Measurements from ENCODE around the gene CPNE9. TPM values are rescaled to one million over a fixed set of nuclear protein-coding genes. Genes with fewer than 3 reads are reported as not detected.

CPNE9 gene
- polyA plus RNA-seq, 12 donors = 0.29 TPM; not detected in 11

GRCh38 chr3:9686703-9687102 lies 16.9 kb upstream of the CPNE9 start:
- DNase-seq = no peak

DNA sequence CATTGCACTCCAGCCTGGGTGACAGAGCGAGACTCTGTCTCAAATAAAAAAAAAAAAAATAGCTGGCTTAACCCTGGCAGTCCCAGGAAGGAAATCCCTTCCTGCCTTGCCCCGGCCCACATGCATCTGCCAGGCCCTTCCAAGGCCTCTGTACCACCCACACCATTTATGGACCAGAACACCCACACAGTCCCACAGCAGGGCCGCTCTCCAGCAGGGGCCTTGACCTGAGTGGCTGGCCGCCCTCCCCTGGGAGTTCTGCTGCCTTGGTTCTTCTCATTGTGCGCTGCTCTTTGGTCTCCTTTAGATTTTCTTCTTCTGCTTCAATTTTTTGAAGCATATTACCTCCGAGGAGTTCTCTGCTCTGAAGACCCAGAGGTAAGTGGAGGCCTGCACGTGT lies 16.1 kb upstream of the CPNE9 start:
- no peak for DNase-seq

GRCh38 chr3:9688961-9689360 lies 14.7 kb upstream of the CPNE9 start:
- no peak for DNase-seq

DNA sequence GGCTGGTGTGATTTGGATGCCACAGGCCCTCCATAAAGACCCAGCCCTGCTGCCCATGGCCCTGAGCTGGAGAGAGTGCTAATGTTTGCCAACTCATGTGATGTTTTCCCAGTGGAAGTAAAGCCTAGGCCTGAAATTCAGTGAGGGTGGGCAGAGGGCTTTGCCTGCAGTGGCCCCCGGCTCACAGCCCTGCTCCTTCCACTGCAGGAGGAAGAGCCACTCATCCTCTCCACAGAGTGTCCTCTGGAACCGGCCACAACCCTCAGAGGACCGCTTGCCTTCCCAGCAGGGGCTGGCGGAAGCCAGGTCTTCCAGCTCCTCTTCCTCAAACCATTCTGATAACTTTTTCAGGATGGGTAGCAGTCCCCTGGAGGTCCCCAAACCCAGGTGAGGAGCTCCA lies 13.9 kb upstream of the CPNE9 start:
- DNase-seq = no peak

DNA sequence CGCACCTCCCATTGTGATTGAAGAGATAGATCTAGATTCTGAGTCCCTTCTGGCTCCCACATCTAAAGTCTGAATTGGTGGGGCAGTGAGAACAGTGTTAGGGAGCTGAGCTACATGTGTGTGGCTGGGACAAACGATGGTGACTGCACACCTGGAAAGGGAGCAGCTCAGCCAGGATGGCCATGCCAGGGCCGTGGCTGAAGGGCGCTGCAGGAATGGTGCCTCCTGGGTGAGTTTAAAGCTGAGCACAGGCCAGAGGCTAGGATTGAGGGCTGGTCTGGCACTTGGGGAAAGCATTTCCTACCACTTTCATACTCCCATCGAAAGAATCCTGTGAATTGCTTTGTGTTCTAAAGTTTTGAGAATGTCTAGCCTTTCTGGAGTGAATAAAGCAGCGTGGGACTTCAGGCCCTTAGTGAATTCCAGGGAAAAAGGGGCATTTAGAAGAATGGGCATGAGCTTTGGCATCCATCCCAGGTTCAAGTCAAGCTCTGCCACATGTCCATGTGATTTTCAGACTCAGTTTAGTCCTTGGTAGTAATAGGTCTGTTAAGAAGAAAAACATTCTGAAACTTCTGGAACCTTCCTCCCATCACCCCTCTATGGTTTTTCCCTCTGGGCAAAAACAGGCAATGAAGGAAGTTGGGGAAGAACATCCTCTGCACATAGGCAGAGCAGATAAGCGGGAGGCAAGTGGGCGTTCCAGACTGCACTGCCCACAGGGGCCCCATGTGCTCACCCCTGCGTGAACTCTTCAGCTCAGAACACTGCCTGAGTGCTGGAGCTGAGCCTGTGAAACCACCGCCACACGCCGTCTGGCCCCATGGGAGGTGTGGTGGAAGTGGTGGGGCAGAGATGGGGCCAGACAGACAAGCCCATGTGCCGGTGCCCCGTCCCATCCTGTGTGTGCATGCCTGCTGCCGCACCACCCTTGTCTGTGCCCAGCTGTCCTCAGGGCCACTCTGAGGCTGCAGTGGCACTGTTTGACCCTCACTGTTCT lies 12.9 kb upstream of the CPNE9 start:
- DNase-seq = no peak

DNA sequence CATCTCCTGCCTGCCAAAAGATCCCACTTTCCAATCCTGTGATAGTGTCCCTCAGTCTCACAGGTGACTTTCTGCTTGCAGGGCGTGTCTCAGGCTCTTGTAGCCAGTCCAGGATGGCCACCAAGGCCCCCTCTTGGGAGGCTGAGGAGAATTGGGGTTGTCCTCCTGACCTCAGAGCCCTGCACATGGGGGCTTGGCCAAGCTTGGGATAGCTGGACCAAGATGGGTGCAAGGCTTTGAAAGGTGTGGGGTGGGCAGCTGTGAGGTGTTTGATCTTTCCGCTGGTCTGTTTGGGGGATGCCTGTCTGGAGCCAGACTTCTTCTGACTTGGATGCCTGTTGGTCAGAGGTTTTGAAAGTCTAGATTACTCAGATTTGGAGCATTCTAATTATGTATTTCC lies 12.0 kb upstream of the CPNE9 start:
- DNase-seq = no peak

DNA sequence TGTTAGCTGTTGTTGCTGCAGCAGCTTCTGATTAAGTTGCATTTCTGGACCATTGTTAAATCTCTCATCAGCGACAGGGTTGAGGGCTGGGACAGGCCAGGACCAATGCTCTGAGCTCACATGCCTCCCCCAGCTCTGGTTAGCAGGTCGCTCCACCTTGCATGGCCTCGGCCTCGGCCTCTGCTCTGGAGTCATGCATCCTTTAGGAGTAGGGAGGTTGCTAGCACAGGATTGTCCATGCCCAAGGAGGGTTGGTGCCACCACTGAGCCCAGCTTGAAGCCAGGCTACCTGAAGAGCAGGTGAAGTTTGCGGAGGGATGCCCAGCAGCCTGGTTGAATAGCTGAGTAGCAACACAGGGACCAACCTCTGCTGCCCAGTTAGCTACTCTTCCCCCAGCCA lies 11.2 kb upstream of the CPNE9 start:
- no peak for DNase-seq

- DNase-seq = no peak
Measured at GRCh38 chr3:9695345-9695744, 8.3 kb upstream of the CPNE9 start.

- DNase-seq = no peak
Measured at GRCh38 chr3:9695746-9696145, 7.9 kb upstream of the CPNE9 start.

GRCh38 chr3:9696480-9697220 lies 7.0 kb upstream of the CPNE9 start:
- no peak for DNase-seq

- DNase-seq = no peak
Measured at GRCh38 chr3:9697892-9698291, 5.7 kb upstream of the CPNE9 start.

DNA sequence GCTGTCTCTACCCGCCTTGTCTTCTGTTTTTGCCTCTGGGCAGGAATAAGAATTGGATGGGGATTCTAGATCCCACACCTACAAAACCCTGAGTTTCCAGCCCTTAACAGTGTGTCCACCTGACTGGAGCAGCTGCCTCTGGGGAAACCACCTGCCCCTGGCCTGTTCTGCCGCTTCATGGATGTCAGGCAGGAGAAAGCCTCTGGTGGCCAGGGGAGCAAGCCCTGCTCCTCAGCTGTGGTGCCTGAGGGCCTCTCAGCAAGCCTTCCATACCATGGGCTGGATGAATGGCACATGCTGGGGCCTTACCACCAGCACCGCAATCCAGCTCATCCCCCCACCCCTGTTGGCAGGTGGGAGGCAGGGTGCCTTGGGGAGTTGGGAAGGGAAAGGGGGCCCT lies 5.3 kb upstream of the CPNE9 start:
- DNase-seq = no peak

DNA sequence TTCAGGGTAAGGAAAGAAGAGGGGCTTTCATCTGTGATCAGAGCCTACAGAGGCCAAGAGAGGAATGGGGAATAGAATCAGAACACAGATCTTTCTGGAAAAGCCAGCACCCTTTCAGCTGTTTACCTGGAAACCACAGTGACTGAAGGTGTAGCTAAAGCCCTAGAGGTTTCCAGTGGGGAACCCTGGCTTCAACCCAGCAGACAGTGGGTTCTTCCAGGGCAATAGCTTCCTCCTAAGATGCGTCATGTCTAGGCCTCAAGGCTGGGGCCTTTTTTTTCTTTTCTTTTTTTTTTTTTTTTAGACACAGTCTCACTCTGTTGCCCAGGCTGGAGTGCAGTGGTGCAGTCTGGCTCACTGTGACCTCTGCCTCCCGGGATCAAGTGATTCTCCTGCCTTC lies 3.1 kb upstream of the CPNE9 start:
- no peak for DNase-seq

- no peak for DNase-seq
Measured at GRCh38 chr3:9701006-9701405, 2.6 kb upstream of the CPNE9 start.

- DNase-seq = no peak
Measured at GRCh38 chr3:9701711-9702110, 1.9 kb upstream of the CPNE9 start.

DNA sequence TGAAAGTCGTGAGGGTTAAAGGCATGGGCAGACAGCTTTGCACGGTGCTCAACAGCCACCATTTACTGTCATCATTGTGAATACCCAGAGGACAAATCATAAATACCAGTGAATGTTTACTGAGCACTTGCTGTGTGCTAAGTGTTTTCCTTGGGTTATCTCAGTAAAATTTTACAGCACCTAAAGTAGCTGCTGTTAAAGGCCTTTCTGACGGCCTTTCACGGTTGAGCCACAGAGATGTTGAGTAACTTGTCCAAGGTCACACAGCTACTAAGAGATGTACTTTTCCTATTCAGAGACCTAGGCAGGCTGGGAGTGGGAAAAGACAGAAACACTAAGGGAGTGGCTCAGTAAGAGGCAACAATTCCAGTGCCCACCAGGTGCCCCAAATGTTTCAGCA lies 393 bp upstream of the CPNE9 start:
- no peak for DNase-seq

DNA sequence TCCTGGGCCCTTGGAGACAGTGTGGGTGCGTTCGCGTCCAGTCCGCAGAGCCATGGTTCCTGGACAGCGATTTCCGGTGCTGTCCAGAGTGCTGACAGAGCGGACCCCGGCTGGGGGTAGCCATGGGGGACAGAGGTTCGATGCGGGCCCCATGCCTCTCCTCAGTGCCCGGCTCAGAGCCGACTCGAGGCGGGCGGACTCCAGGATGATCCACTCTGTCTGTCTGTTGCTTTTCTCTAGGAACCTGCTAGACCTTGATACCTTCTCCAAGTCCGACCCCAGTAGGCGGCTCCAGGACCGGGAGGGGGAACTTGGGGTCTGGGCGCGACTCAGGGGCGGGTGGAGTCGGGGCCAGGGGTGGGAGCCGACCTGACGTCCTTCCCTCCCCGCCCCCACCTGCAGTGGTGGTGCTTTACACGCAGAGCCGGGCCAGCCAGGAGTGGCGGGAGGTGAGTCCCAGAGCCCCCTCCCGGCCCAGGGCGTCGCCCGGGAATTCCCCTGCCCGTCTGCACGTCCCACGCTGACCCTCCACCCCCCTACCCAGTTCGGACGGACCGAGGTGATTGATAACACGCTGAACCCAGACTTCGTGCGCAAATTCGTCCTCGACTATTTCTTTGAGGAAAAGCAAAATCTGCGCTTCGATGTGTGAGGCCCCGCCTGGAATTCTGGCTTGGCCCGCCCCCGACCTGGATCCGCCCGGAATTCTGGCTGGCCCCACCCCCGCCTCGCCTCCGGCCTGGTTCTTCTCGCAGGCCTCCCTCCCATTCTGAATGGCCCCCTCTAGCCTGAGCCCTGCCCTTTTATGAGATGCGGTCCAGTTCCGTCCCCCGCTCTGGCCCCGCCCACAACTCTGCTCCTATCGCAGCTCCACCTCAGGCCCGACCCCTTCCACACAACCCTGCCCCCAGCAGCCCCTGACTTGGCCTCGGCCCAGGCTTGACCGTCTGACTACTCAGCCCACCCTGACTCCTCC lies 1.0 kb downstream of the CPNE9 start:
- peak; percentile 43 for DNase-seq

GRCh38 chr3:9710174-9710739 lies 6.6 kb downstream of the CPNE9 start:
- no peak for DNase-seq

DNA sequence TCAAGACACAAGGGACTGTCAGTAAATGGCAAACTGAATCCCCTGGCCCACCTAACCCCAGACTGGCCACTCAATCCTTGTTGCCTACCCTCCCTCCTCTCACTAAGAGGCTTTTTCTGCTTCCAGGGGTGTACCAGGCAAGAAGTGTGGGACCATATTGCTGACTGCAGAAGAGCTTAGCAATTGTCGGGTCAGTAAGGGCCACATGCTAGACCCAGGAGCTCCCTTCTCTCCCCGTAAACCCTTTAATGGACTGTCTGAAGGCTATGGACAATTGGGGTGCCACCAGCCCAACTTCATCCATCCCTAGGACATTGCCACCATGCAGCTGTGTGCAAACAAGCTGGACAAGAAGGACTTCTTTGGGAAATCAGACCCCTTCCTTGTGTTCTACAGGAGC lies 8.8 kb downstream of the CPNE9 start:
- no peak for DNase-seq

DNA sequence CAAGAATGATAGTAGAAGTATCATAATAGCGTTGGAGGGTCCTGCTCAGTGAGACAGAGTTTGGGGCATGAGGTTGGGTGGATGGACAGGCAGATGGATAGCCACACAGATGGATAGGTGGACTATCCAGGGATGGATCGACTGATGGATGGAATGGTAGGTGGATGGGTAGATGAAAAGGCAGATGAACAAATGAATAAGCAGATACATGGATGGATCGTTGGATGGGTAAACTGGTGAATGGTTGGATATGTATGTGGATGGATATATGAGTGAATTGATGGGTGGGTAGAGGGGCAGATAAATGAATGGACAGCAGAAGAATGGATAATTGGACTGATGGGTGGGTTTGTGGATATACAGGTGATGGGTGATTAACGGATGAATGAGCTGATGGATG lies 9.5 kb downstream of the CPNE9 start:
- no peak for DNase-seq

DNA sequence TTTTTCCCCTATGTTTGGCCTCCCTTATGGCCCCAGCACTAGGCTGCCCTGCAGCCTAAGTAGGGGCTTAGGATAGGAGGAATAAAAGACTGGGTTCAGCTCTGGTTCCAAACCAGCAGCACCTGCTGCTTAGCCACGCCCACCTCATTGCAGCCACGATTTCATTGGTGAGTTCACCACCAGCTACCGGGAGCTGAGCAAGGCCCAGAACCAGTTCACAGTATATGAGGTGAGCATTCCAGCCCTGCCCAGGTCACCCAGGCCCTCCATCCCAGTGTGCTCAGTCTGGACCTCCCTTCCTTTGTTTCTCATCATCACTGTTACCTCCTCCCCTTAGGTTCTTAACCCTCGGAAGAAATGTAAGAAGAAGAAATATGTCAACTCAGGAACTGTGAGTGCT lies 11.5 kb downstream of the CPNE9 start:
- no peak for DNase-seq
